Measurements from ENCODE around the gene CCDC57. TPM values are rescaled to one million over a fixed set of nuclear protein-coding genes. Genes with fewer than 3 reads are reported as not detected.

CCDC57 gene
- total and polyA plus RNA-seq, 10 donors: 28.8 to 164 (median 51.9) TPM

DNA sequence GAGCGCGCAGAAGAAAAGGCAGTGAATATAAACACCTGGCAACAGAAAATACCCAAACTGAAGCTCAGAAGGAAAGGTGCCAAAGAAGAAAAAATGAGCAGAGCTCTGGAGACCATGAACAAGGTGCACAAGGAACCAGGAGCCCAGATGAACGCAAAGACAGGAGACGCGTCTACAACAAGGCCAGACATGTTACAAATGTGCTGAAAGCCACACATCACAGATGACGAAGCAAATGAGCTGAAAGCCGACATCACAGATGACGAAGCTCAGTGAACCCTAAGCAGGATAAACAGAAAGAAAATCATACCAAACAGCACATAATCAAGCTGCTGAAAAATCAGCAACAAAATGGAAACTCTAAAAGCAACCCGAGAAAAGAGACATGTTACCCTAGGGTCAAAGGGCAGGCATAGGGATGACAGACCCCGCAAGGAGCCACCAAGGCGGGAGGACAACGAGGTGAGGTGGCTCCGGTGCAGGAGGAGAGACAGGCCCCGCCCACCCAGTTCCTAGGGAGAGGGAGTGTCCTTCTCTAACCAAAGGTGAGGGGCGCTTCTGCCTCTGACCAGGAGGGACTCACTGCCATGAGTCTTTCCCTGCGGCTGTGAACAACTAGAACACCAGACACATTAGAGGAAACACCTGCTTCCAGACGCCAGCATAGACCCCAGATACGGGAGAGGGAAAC is 39.1 kb downstream of the CCDC57 start:
- WGBS, 5 donors: 84 to 91% (median 89%) methylated on average over 18 of the region's 18 CpGs
- Histone ChIP-seq H3K4me3 (no peak overlapping the region), H3K9me3 (no peaks in the 10 kb centered on the region), H3K27ac (no peak overlapping the region), H3K27me3 (replicated peaks in 1 of 7) (no peaks in the 10 kb centered on the region), H3K36me3 (peaks cover 0 to 76% (median 22%) of the 10 kb centered on the region in 6 donors), H3K4me1 (no peaks in the 10 kb centered on the region)
- intact Hi-C loops (cut with DNase I; ENCODE audit: low total_unique reads): no loop called here
- TF ChIP-seq POLR2AphosphoS5 (IDR thresholded peaks at IDR 0.05) (no peak), POLR2A (IDR thresholded peaks at IDR 0.05) (no peak), CTCF (IDR thresholded peaks at IDR 0.05 in 8 of 11, conservative IDR thresholded peaks at IDR 0.05 in 3 of 11) (no peak)
- no peak for DNase-seq

GRCh38 chr17:82172486-82173160 is 40.0 kb downstream of the CCDC57 start:
- no peak overlapping the region for H3K27ac ChIP-seq
- TF ChIP-seq POLR2A (IDR thresholded peaks at IDR 0.05): no peak
- TF ChIP-seq POLR2AphosphoS5 (IDR thresholded peaks at IDR 0.05): no peak
- TF ChIP-seq CTCF (IDR thresholded peaks at IDR 0.05 in 8 of 11, conservative IDR thresholded peaks at IDR 0.05 in 3 of 11): no peak
- H3K9me3 ChIP-seq: no peaks in the 10 kb centered on the region
- no peaks in the 10 kb centered on the region for H3K4me1 ChIP-seq
- intact Hi-C loops (cut with DNase I; ENCODE audit: low total_unique reads): no loop called here
- peak; percentile 30 for DNase-seq
- peaks cover 0 to 69% (median 22%) of the 10 kb centered on the region in 6 donors for H3K36me3 ChIP-seq
- WGBS, 5 donors: 90 to 95% (median 94%) methylated on average over 18 of the region's 18 CpGs
- no peak overlapping the region for H3K4me3 ChIP-seq
- H3K27me3 ChIP-seq (replicated peaks in 1 of 7): no peaks in the 10 kb centered on the region

- H3K4me3 ChIP-seq: no peak overlapping the region
- H3K27me3 ChIP-seq (replicated peaks in 1 of 7): no peaks in the 10 kb centered on the region
- TF ChIP-seq CTCF (IDR thresholded peaks at IDR 0.05 in 8 of 11, conservative IDR thresholded peaks at IDR 0.05 in 3 of 11) (no peak), POLR2AphosphoS5 (IDR thresholded peaks at IDR 0.05) (no peak), POLR2A (IDR thresholded peaks at IDR 0.05) (no peak)
- WGBS, 5 donors: 92 to 96% (median 95%) methylated on average over 14 of the region's 14 CpGs
- peak; percentile 33 for DNase-seq
- no peak overlapping the region for H3K27ac ChIP-seq
- no peaks in the 10 kb centered on the region for H3K4me1 ChIP-seq
- peaks cover 0 to 67% (median 22%) of the 10 kb centered on the region in 6 donors for H3K36me3 ChIP-seq
- H3K9me3 ChIP-seq: no peaks in the 10 kb centered on the region
- intact Hi-C loops (cut with DNase I; ENCODE audit: low total_unique reads): no loop called here
These were observed 40.8 kb downstream of the CCDC57 start for GRCh38 chr17:82171750-82172375.
